Effector memory CD8-positive, alpha-beta T cell (primary cell): ENCODE results near the gene RPS6KA6.

ENCODE experiments used
- ATAC-seq: fragments of 150-1000 bp; cut with Tn5 transposase; replicated peaks from 2 replicates; pipeline ENCODE4 v1.10.0; 2021; ENCODE audit warnings: mild to moderate bottlenecking, moderate library complexity
- DNase-seq, 3 experiments: peaks; one replicate each; pipeline ENCODE4 v3.0.0; 2021
- H3K27ac Mint-ChIP-seq, 2 donors: one replicate each; pipeline ENCODE4 v1.8.0; 2022; ENCODE audit warnings: mild to moderate bottlenecking in 2 of 2, mixed read lengths in 2 of 2, moderate library complexity in 2 of 2
- H3K27me3 Mint-ChIP-seq, 2 donors: one replicate each; pipeline ENCODE4 v1.8.0; 2022; ENCODE audit warnings: mixed read lengths in 2 of 2
- H3K36me3 Mint-ChIP-seq: one replicate; pipeline ENCODE4 v1.8.0; 2022; ENCODE audit warnings: mild to moderate bottlenecking, moderate library complexity, mixed read lengths; ENCODE audit not compliant: insufficient read depth
- H3K4me1 Mint-ChIP-seq, 2 donors: one replicate each; pipeline ENCODE4 v1.8.0; 2022; ENCODE audit warnings: low read depth in 2 of 2, mixed read lengths in 2 of 2
- H3K4me3 Mint-ChIP-seq, 2 donors: one replicate each; pipeline ENCODE4 v1.8.0; 2022; ENCODE audit warnings: mild to moderate bottlenecking in 2 of 2, mixed read lengths in 2 of 2, moderate library complexity in 2 of 2
- H3K9me3 Mint-ChIP-seq, 2 donors: one replicate each; pipeline ENCODE4 v1.8.0; 2022; ENCODE audit warnings: mixed read lengths in 2 of 2
- total RNA-seq, 9 experiments: gene quantifications; one replicate each; lab custom pipeline; 2026; lab: John Stamatoyannopoulos, UW

RPS6KA6 gene
- total RNA-seq, result 0 to 2.6 (median 0.65) reads per million in 9 experiments

GRCh38 chrX:84187533-84188319, at the start of gene RPS6KA6:
Gene RPS6KA6, minus strand, starts transcription at chrX:84188199. Its CDS starts 300 bp downstream, at chrX:84187899.
- Mint-ChIP-seq H3K27ac (no peak within 1 kb of the TSS), H3K27me3 (no peaks in the 10 kb centered on the region), H3K4me3 (no peak within 1 kb of the TSS), H3K36me3 (no peaks in the 10 kb centered on the region), H3K9me3 (peaks cover 5 to 8% of the 10 kb centered on the region in 2 donors), H3K4me1 (no peaks in the 10 kb centered on the region)
- no peak for DNase-seq
- no peak for ATAC-seq

GRCh38 chrX:84224741-84225140, 36.7 kb upstream of the RPS6KA6 start:
- H3K27me3 Mint-ChIP-seq, result no peaks in the 10 kb centered on the region
- H3K4me3 Mint-ChIP-seq, result no peak overlapping the region
- DNase-seq (no peak), ATAC-seq (no peak)
- H3K9me3 Mint-ChIP-seq, result no peaks in the 10 kb centered on the region
- no peaks in the 10 kb centered on the region for H3K4me1 Mint-ChIP-seq
- H3K36me3 Mint-ChIP-seq, result no peaks in the 10 kb centered on the region
- H3K27ac Mint-ChIP-seq, result no peak overlapping the region

GRCh38 chrX:84223261-84223660, 35.3 kb upstream of the RPS6KA6 start:
- no peaks in the 10 kb centered on the region for H3K27me3 Mint-ChIP-seq
- DNase-seq (no peak), ATAC-seq (no peak)
- no peak overlapping the region for H3K4me3 Mint-ChIP-seq
- H3K27ac Mint-ChIP-seq, result no peak overlapping the region
- no peaks in the 10 kb centered on the region for H3K9me3 Mint-ChIP-seq
- no peaks in the 10 kb centered on the region for H3K4me1 Mint-ChIP-seq
- no peaks in the 10 kb centered on the region for H3K36me3 Mint-ChIP-seq

- DNase-seq (no peak), ATAC-seq (no peak)
- Mint-ChIP-seq H3K4me3 (no peak overlapping the region), H3K27ac (no peak overlapping the region), H3K27me3 (no peaks in the 10 kb centered on the region), H3K36me3 (no peaks in the 10 kb centered on the region), H3K9me3 (no peaks in the 10 kb centered on the region), H3K4me1 (no peaks in the 10 kb centered on the region)
Measured at GRCh38 chrX:84221181-84221580, 33.2 kb upstream of the RPS6KA6 start.

GRCh38 chrX:84219551-84219950, 31.6 kb upstream of the RPS6KA6 start:
- H3K9me3 Mint-ChIP-seq, result peaks cover 0 to 1% of the 10 kb centered on the region in 2 donors
- H3K4me3 Mint-ChIP-seq, result no peak overlapping the region
- H3K27me3 Mint-ChIP-seq, result no peaks in the 10 kb centered on the region
- H3K4me1 Mint-ChIP-seq, result no peaks in the 10 kb centered on the region
- DNase-seq, result no peak
- H3K27ac Mint-ChIP-seq, result no peak overlapping the region
- no peak for ATAC-seq
- H3K36me3 Mint-ChIP-seq, result no peaks in the 10 kb centered on the region

- H3K4me3 Mint-ChIP-seq, result no peak overlapping the region
- H3K9me3 Mint-ChIP-seq, result peaks cover 0 to 1% of the 10 kb centered on the region in 2 donors
- no peaks in the 10 kb centered on the region for H3K4me1 Mint-ChIP-seq
Measured at GRCh38 chrX:84218726-84219125, 30.7 kb upstream of the RPS6KA6 start.

GRCh38 chrX:84216881-84217280, 28.9 kb upstream of the RPS6KA6 start:
- peaks cover 0 to 1% of the 10 kb centered on the region in 2 donors for H3K9me3 Mint-ChIP-seq
- no peak for ATAC-seq
- no peak overlapping the region for H3K27ac Mint-ChIP-seq
- H3K4me3 Mint-ChIP-seq, result no peak overlapping the region
- H3K27me3 Mint-ChIP-seq, result no peaks in the 10 kb centered on the region
- no peaks in the 10 kb centered on the region for H3K36me3 Mint-ChIP-seq
- no peak for DNase-seq
- H3K4me1 Mint-ChIP-seq, result no peaks in the 10 kb centered on the region

More at GRCh38 chrX:84218726-84219125, 30.7 kb upstream of the RPS6KA6 start:
- ATAC-seq, result no peak
- Mint-ChIP-seq H3K27ac (no peak overlapping the region), H3K27me3 (no peaks in the 10 kb centered on the region), H3K36me3 (no peaks in the 10 kb centered on the region)
- no peak for DNase-seq

GRCh38 chrX:84216406-84216805, 28.4 kb upstream of the RPS6KA6 start:
- ATAC-seq (no peak), DNase-seq (no peak)
- Mint-ChIP-seq H3K27ac (no peak overlapping the region), H3K36me3 (no peaks in the 10 kb centered on the region), H3K4me3 (no peak overlapping the region), H3K27me3 (no peaks in the 10 kb centered on the region), H3K4me1 (no peaks in the 10 kb centered on the region), H3K9me3 (peaks cover 0 to 1% of the 10 kb centered on the region in 2 donors)

GRCh38 chrX:84205276-84205675, 17.3 kb upstream of the RPS6KA6 start:
- no peak for ATAC-seq
- H3K4me1 Mint-ChIP-seq, result no peaks in the 10 kb centered on the region
- H3K4me3 Mint-ChIP-seq, result no peak overlapping the region
- DNase-seq, result no peak
- peaks cover 0 to 8% of the 10 kb centered on the region in 2 donors for H3K9me3 Mint-ChIP-seq
- H3K27ac Mint-ChIP-seq, result no peak overlapping the region
- H3K36me3 Mint-ChIP-seq, result no peaks in the 10 kb centered on the region
- no peaks in the 10 kb centered on the region for H3K27me3 Mint-ChIP-seq

GRCh38 chrX:84199688-84200087, 11.7 kb upstream of the RPS6KA6 start:
- no peaks in the 10 kb centered on the region for H3K36me3 Mint-ChIP-seq
- no peaks in the 10 kb centered on the region for H3K27me3 Mint-ChIP-seq
- H3K4me3 Mint-ChIP-seq, result no peak overlapping the region

GRCh38 chrX:84197550-84197949, 9.6 kb upstream of the RPS6KA6 start:
- no peaks in the 10 kb centered on the region for H3K27me3 Mint-ChIP-seq
- no peak for DNase-seq
- no peaks in the 10 kb centered on the region for H3K36me3 Mint-ChIP-seq
- no peak overlapping the region for H3K27ac Mint-ChIP-seq
- no peak overlapping the region for H3K4me3 Mint-ChIP-seq
- H3K9me3 Mint-ChIP-seq, result peaks cover 0 to 5% of the 10 kb centered on the region in 2 donors
- no peaks in the 10 kb centered on the region for H3K4me1 Mint-ChIP-seq
- ATAC-seq, result no peak

More at GRCh38 chrX:84199688-84200087, 11.7 kb upstream of the RPS6KA6 start:
- H3K27ac Mint-ChIP-seq, result no peak overlapping the region
- H3K4me1 Mint-ChIP-seq, result no peaks in the 10 kb centered on the region
- no peak for ATAC-seq
- no peak for DNase-seq
- peaks cover 0 to 8% of the 10 kb centered on the region in 2 donors for H3K9me3 Mint-ChIP-seq

GRCh38 chrX:84192006-84192405, 4.0 kb upstream of the RPS6KA6 start:
- no peak overlapping the region for H3K4me3 Mint-ChIP-seq
- H3K36me3 Mint-ChIP-seq, result no peaks in the 10 kb centered on the region
- DNase-seq (no peak), ATAC-seq (no peak)
- peaks cover 3 to 8% of the 10 kb centered on the region in 2 donors for H3K9me3 Mint-ChIP-seq
- H3K27me3 Mint-ChIP-seq, result no peaks in the 10 kb centered on the region
- H3K27ac Mint-ChIP-seq, result no peak overlapping the region
- H3K4me1 Mint-ChIP-seq, result no peaks in the 10 kb centered on the region

GRCh38 chrX:84189125-84189524, 1.1 kb upstream of the RPS6KA6 start:
- Mint-ChIP-seq H3K9me3 (peaks cover 3 to 8% of the 10 kb centered on the region in 2 donors), H3K36me3 (no peaks in the 10 kb centered on the region), H3K4me3 (no peak overlapping the region), H3K27ac (no peak overlapping the region), H3K27me3 (no peaks in the 10 kb centered on the region), H3K4me1 (no peaks in the 10 kb centered on the region)
- ATAC-seq, result no peak
- no peak for DNase-seq

- Mint-ChIP-seq H3K36me3 (no peaks in the 10 kb centered on the region), H3K27me3 (no peaks in the 10 kb centered on the region), H3K4me3 (no peak overlapping the region), H3K4me1 (no peaks in the 10 kb centered on the region), H3K27ac (no peak overlapping the region), H3K9me3 (peaks cover 5 to 8% of the 10 kb centered on the region in 2 donors)
- ATAC-seq (no peak), DNase-seq (no peak)
Measured at GRCh38 chrX:84188320-84188834, 378 bp upstream of the RPS6KA6 start.
